Measurements from ENCODE around the gene NCKAP5.

- TF ChIP-seq CTCF (IDR thresholded peaks at IDR 0.05; ENCODE audit: borderline replicate concordance, extremely low read depth, low read length, poor library complexity, severe bottlenecking) (no peak), EZH2 (IDR thresholded peaks at IDR 0.05; ENCODE audit: borderline replicate concordance, low read depth, low read length, severe bottlenecking) (no peak)
These were observed 226.7 kb downstream of the NCKAP5 start for GRCh38 chr2:133341575-133341974.

All from DND-41 (cell line).